ENCODE measurements around the gene MACROD2.
A peak's percentile ranks its signal among the peaks of the same experiment; 100 is the strongest.

The MACROD2 gene

DNA sequence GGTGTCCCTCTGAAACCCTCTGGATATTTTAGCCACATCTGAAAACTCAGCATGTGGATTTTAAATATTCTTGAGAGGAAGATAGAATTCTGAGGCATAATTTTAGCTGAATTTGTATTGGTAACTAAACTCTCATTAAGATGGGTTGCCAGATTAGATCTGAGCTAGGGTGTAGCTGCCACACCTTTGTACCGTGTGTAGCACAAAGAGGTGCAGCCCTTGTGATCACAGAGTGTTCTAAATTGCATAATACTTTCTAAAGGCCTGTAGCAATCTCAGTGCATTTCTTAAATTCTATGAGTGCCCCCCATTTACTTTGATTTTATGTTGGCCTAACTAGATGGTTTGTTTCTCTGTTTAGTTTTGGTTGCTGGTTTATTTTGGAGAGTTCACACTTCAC, 289.1 kb downstream of the MACROD2 start:
- no peak for DNase-seq

DNA sequence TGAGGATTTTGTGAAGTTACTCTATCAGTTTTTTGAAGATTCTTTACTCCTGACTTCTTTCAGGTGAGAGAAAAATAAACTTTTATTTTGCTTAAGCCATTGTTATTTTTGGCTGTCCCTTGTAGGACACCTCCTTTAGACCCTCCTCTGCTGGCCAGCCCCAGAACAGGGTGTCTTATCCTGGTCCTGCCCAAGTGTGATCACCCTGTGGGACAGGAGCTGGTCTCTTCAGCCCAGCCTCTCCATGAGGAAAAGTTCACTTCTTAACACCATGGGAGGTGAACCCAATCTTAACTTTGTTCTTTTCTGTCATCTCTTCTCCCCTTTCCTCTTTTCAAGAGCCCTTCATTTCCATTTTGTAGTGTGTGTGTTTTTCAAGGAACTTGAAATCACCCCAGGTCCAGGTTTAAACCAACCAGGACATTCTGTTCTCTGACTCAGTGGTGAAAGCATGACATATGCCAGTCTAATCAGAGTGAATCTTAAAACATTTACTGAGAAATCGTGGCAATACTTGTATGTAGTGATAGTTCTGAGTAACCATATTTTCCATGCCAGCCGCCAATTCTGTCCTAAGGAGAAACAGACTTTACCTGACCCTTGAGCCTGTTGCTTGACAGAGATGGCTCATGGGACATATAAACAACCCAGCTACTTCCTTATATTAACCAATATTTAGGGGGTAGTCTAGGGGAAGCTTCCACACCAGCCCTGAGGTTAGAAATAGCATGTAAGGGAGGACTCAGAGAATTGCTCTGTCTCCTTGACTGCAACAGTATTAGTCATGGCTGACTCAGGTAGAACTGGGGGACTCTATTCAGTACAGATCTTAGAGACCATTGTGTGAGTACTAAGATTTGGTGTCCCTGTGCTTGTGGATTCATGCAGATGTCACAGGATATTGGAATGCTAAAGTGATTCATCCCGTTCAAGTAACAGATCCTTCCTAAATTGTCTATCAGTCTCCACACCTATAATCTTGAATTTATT, 293.3 kb downstream of the MACROD2 start:
- DNase-seq, result no peak

DNA sequence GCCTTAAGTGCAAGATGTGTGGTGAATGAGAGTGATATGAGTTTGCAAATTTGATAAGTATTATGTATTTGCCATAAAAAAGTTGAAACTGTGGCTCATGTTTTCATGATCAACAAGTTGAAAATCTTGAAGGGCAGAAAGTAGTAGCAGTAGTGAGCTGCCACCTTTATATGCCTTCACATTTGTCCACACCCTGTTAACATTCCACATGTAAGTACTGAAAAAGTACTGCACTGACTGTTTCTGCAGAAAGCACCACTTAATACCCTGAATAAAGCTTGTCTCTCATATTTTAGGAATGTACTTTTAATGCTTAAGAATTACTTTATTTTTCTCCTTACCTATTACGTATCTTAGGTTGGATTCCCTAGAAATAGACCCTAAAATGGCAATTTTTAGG, 296.2 kb downstream of the MACROD2 start:
- no peak for DNase-seq

DNA sequence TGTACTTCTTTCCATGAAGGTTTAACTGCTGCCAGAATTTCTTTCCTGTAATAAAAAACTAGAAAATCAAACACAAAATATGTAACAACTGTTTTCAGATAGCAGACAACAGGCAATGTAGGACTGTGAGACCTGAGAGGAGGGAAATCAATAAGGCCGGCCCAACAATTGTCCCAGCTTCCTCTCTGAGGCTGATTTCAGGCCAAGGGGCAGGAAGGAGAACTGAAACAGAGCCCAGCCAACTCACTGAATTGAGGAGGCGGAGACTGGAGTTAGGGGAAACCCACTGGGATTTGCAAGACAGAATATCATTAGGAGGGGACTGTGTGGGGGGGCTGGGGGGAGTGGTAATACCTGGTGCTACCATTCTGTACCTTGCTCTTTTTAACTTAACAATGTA, 299.9 kb downstream of the MACROD2 start:
- DNase-seq, result no peak

DNA sequence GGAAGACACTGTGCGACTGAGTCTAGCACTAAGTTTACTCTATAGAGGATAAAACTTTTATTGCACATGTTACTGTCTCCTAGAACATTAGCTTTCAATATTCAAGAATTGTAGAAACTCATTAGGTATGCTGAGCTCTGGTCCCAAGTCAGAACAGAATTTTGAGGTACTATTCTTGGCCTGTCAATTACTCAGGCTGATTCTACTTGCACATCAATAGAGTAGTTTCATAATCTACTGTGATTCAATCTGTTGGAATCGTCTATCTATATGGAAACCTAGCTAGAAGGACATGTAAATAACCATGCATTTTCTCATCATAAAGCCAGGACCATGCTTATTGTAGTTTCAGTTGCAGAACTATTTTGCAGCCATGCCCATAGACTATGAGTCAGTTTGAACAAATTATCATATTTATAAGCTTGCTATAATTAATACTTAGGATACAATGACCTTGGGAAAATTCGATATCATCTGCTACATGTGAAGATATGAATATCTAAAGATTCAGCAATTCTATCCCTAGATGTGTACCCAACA, 300.5 kb downstream of the MACROD2 start:
- DNase-seq, result no peak

DNA sequence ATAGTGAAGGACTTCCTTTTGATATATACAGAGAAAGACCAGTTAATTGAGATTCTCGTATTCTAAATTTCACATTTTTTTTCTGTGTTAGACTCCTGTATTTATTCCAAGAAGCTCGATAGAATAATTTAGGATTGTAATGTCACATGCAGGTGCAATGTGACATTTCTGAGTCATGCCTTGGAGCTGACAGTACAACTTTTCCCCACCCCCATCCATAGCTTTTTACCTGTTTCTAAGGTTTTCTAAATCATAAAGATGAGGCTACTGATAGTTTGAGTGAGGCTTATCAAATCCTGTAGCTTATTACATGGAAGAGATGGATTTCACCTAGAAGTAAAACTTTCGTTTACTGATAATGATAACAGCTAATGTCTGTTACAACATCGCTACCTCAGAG, 304.5 kb downstream of the MACROD2 start:
- DNase-seq, result no peak

DNA sequence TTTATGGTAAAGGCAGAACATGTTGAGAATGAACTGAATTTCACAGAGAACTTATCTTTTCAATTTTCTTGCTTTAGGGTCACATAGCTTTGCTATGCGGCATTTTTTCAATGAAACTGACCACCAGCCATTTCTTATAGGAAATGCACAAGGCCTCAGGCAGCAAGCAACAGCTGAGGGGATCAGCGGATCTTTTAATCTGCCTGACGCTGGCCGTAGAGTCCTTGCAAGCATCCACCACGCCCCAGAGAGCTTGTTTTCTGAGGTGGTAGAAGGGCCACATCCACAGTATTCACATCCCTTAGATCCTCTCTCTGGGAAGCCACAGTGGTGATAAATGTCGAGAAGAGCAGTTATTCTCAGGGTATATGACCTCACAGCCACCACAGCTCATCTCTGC, 307.8 kb downstream of the MACROD2 start:
- peak; percentile 14 for DNase-seq

DNA sequence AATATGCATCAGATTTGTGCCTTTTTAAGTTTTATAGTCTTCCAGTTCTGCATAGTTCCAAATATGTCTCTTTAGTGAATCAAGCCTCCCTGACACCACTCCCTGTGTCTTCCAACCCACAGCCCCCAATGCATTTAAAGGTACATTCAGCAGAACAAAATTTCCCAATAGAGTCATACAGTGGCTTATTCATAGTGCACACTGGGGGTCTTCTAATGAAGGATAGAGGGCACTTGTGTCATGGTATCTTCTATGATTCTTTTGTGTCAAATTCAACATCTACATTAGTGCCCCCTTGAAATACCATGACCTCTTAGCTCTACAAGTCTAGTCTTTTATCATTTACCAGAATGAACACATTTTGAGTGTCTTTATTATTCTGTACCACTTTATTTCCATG, 308.3 kb downstream of the MACROD2 start:
- no peak for DNase-seq

DNA sequence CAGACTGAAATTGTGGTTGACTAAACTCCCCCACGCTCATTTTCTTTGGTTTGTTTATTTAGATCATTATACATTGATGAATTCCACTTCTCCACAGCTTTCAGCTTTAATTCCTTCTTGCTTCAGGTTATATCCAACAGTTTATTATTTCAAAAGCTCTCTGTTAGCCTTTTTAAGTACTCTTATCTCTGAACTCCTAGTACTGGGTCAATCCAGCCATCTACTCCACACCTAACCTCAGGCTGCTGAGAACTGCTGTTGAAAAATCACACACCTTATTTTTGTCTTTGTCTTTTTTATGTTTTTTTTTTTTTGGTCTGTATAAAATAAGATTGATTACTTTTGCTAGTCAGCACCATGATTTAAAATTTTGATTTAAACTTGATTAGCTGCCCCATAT, 309.2 kb downstream of the MACROD2 start:
- no peak for DNase-seq

DNA sequence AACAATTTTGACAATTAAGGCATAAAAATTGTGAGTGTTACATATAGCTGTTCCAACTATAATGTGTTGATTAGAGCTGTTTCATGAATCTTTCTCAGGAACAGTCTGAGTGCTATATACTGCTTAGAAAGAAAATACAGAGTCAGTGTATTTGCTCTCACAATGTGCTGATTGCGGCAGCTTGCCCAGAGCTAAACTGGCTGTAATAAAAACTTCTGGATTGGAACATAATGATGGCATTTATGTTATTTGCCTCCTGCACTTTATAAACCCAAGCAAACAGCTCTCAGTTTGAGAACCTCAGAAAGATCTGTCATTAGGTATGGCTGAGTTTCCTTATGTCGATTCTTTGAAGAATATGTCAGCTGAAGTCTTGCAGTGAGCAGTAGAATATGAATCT, 312.6 kb downstream of the MACROD2 start:
- DNase-seq, result no peak

DNA sequence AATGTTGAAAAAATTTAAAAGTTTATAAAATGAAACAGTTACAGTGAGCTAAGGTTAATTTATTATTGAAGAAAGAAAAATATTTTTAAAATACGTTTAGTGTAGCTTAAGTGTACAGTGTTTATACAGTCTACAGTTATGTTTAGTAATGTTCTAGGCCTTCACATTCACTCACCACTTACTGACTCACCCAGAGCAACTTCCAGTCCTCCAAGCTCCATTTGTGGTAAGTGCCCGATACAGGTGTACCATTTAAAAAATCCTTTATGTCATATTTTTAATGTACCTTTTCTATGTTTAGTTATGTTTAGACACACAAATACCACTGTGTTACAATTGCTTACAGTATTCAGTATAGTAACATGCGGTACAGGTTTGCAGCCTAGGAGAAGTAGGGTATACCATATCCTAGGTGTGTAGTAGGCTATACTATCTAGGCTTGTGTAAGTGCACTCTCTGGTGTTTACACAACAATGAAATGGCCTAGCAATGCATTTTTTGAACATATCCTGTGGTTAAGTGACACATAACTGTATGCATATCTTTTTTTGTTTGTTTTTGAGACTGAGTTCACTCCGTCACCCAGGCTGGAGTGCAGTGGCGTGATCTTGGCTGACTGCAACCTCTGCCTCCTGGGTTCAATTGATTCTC, 315.8 kb downstream of the MACROD2 start:
- DNase-seq, result no peak

DNA sequence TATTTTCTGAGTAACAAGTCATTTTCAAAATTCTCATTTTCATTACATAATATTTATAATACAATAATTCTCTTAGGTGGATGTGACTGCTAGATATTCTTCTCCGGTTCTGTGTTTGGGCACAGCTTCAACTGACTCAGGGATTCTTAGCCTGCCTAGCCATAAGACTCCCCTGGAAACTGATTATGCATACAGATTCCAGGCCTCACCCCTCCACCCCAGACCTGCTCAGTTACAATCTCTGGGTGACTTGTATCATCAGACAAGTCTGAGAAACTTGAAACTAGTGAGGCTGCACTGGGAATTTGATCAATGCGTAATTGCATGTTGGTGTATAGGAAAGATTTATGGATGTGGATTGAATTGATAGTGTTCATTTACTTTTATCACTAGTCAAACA, 316.7 kb downstream of the MACROD2 start:
- DNase-seq, result no peak

DNA sequence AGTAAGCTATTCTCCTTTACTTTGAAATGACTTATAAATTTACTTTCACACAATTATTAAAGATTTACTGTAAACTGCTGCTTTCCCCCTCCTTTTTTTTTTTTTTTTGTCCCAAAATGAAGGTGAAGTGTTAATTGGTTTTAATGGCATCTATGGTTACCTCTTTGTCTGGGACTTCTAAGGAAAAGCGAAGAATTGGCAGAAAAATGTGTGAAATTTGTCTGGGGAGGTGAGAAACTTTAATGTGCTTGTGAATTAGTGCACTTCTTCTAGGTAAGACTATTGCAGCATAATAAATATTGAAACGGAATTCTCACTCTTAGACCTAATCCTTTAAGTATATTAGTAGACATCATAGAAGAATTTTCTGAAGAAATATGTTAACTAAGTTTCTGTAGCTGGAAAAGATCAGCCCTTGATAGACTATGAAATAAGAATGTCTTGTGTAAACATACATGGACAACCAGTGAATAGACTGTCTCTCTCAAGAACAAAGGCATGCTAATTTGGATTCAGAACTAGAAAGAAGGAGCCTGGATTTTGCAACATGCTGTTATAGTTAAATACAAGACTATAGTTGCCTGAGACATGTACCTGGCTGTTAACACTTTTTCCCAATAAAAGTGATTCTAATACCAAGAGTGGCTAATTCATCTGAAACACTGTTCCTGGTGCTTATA, 318.2 kb downstream of the MACROD2 start:
- no peak for DNase-seq

DNA sequence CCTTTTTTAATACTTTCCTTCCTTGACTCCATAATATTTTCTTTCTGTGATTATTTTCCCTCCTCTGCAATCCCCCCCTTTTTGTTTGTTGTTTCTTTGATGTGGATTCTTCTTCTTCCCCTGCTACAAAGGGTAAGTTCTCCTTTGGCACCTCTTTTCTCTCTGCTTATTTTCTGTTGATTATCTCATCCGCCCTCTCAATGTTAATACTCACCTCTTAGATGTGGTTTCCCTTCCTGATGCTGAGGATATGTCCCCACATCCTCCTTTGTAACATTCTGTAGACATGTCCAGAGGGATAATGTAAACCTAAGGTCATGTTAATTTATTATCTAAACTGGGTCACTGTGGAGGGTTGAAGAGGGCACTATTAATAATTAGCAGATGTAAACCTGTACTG, 324.4 kb downstream of the MACROD2 start:
- DNase-seq, result no peak

DNA sequence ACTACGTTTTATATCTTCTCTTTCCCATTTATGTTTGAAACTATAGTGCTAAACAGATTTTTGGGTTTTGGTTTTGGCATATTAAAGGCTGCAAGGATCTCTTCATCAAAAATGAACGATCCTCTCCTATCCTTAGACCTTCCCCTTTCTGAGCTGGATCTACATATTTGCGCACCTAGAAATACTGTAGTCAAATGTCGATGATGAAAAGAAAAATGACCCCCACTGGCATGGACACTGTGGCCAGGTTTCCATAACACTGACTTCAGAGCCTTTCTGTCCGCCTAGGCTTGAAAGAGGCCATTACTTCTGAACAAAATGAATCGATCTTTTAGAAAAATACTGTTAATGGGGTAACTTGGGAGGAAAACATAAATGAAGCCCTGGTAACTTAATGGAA, 336.3 kb downstream of the MACROD2 start:
- no peak for DNase-seq

DNA sequence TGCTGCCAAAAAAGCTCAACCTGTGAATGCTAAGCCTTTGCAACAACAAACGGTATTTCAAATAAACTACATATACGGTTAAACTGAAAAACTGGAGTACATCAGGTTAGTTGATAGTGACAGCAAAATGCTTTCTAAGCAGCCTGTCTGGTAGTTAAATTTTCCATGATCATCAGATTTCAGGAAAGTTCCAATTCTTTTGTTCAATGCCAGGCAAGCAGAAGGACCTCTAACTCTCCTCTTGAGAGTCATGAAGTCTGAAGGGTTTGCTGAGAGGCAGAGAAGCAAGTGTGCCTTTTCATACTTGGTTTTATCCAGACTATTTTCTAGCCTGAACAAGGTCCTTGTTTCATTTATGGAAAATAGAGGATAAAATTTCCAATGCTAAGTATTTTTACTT, 337.6 kb downstream of the MACROD2 start:
- no peak for DNase-seq

DNA sequence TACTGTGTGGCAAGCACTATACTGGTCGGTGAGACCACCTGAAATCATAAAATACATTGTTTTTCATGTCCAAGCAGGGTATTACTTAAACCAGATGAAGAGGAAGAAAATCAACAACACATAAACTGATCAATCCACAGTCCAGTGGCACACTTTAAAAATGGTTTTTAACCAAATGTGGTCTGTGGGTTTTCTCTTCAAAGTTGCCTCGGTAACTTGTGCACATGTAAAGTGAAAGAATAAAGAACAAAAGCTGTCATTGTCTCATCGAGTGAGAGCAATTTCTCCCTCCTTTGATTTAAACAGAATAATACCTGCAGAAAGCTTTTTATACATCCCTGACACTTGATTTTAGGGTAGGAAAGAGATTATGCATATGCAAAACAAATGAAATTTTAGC, 338.4 kb downstream of the MACROD2 start:
- DNase-seq, result no peak

DNA sequence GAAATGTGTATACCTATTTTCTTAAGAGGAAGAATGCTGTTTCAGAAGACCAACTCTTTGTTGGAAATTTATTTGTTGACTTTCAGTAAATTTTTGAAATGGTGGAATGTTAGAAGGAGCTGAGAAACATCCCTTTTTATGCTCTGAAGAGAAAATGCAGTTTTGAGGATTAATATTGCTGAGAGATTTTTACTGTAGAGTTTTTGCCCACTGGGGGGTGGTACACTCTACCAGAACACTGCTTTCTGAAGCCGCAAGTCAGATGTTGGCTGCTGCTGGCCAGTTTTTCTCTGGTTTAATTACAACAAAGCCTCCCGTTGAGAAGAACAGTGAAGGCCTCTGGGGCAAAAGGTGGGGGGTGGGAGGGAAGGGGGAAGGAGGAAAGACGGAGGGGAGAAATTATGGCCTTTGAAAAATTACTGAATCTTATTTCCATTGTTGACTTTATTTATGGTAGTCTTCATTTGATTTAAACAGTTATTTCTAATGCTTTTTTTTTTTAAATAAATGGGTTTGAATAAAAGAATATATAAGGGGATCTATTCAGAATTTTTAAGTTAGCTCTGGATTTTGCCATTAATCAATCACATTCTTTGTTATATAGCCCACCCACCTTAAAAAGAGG, 339.1 kb downstream of the MACROD2 start:
- peak; percentile 83 for DNase-seq

DNA sequence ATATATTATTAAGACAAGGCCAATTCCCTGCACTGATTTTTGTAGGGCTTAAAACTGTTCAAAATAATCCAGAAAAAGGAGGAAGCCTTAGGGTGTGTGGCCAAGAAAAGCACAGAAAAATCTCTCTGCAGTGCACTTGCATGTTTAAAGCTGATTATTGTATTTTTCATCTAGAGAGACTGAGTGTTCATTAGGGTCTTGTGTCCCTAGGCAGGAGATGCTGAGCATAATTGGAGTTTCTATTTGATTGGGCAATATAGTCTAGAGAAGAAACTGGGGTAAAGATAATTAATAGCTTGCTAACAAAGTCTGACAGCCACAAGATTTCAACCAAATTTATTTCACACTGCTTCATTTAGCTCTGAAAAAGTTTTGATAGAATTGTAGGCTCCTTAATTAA, 339.7 kb downstream of the MACROD2 start:
- no peak for DNase-seq

DNA sequence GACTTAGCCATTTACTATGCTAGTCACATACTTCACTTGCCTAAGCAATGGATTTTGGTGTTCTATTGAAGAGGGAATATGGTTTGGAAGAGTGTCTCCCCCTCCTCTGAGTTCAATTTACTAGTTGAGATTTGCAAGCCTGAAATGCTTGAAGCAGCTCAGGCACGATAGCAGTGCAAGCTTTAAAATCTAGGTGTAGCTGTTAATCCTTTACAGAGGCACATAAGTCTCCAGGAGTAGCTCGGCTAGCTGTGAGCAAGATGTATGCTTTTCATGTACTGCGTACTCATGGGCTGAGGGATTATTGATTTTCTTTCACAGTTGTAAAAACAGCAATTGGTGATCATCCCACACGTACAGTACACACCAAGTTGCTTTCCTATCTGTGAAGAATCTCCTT, 341.4 kb downstream of the MACROD2 start:
- peak; percentile 83 for DNase-seq

DNA sequence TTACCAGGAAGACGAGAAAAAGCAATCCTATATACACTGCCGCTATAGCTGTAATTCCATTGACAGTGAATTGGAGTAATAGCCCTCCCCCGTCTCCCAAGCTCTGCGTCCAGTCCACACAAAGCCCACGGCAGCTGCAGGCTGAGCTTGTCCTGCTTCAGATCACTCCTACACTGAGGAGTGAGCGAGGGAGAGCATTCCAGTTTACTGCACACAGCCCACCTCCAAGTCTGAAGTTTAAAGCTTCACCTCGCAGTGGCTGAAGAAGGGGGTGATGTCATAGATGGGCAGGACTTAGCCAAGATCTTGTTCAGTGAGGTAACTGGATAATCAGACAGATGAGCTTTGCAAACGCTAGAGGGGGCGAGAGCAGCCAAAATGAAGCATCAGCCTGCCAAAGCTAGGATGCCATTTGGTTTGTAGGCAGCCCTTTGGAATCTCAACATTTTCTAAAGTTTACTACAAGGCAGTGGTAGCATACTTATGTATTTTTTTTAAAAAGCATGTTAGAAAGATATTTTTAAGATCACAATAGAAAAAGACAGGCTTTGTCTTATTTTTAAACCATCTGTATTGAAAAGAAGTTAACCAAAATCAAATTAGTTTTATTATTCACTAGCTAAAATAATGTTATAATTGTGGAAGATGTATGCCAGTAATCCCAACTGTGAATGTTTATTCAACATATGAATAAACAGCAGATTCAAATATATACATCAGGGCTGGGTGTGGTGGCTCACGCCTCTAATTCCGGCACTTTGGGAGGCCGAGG, 342.3 kb downstream of the MACROD2 start, which contains the start of gene FLRT3:
FLRT3 (minus strand) TSS at position 213 of the 772 bp plus-strand sequence. CDS start 10,106 bp downstream, outside the sequence.
- peak; percentile 98 for DNase-seq

DNA sequence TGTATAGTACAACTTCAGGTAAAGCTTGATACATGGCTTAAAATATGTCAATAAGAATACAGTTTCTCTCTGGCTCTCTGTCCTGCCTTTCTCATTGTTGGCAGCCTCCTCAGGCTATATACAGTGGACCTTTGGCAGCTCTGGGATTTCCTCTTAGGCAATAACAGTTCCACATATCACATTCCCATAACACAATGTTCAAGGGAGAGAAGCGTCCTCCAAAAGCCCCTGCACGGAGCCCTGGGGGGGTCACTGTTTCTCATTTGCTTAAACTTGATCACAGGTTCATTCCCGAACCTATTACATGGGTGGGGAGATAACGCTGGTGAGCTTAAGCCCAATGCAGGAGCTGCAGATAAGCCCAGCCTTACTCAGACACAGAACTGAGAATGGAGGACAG, 346.5 kb downstream of the MACROD2 start:
- no peak for DNase-seq

Measured in NCI-H82 (cell line).